OCI-LY3 (cell line): ENCODE results near the gene FADS1.

ENCODE experiments used
- H2AFZ ChIP-seq: fragments of 200-600, 300-600 bp; shearing (Covaris generic); 2 replicates; pipeline ENCODE4 v1.6.0; 2014; ENCODE audit warnings: antibody characterized with exemption, low read depth, low read length
- H3K27ac ChIP-seq: fragments of 200-600, 300-600 bp; sonication (generic); 2 replicates; pipeline ENCODE4 v1.5.1; 2014; ENCODE audit warnings: mild to moderate bottlenecking, low read length, moderate library complexity, mixed read lengths
- H3K27me3 ChIP-seq: fragments of 200-600, 300-600 bp; sonication (generic); 2 replicates; pipeline ENCODE4 v1.6.1; 2014; ENCODE audit warnings: low read depth, low read length, mixed read lengths
- H3K36me3 ChIP-seq: fragments of 200-600, 300-600 bp; sonication (generic); replicated peaks from 2 replicates; pipeline ENCODE3; 2014; ENCODE audit warnings: low read depth, low read length, mixed read lengths
- H3K4me1 ChIP-seq: fragments of 300-600, 200-600 bp; sonication (generic); 2 replicates; pipeline ENCODE4 v1.6.1; 2014; ENCODE audit warnings: low read length, mixed read lengths
- H3K4me2 ChIP-seq: fragments of 200-600, 300-600 bp; sonication (generic); 2 replicates; pipeline ENCODE4 v1.6.1; 2014; ENCODE audit warnings: low read length, mixed read lengths
- H3K4me3 ChIP-seq: fragments of 300-600, 200-600 bp; sonication (generic); 2 replicates; pipeline ENCODE4 v1.5.1; 2014; ENCODE audit warnings: antibody characterized with exemption, mild to moderate bottlenecking, low read length, moderate library complexity
- H3K79me2 ChIP-seq: fragments of 300-600, 200-600 bp; shearing (Covaris generic); 2 replicates; pipeline ENCODE4 v1.6.1; 2014; ENCODE audit warnings: mild to moderate bottlenecking, low read length, mixed read lengths
- H3K9ac ChIP-seq: fragments of 300-600, 200-600 bp; shearing (Covaris generic); 2 replicates; pipeline ENCODE4 v1.6.0; 2014; ENCODE audit warnings: mild to moderate bottlenecking, low read length, moderate library complexity
- H3K9me3 ChIP-seq: fragments of 200-600, 300-600 bp; shearing (Covaris generic); 2 replicates; pipeline ENCODE4 v1.6.1; 2014; ENCODE audit warnings: low read length, mixed read lengths; ENCODE audit not compliant: insufficient read depth
- H4K20me1 ChIP-seq: fragments of 200-600, 300-600 bp; sonication (generic); 2 replicates; pipeline ENCODE4 v1.6.1; 2016; ENCODE audit warnings: low read length, mixed read lengths; ENCODE audit not compliant: insufficient read depth
- CTCF ChIP-seq: fragments of 200-600, 300-600 bp; sonication (generic); IDR thresholded peaks from 2 replicates; pipeline ENCODE4 v1.5.1; 2014; ENCODE audit warnings: antibody characterized with exemption, low read length, low read depth
- EZH2phosphoT487 ChIP-seq: fragments of 200-600 bp; shearing (Covaris generic); IDR thresholded peaks from 2 replicates; pipeline ENCODE4 v1.6.1; 2018; ENCODE audit warnings: antibody characterized with exemption, mixed run types, low read depth

FADS1 gene

GRCh38 chr11:61793083-61793828 is 23.5 kb downstream of the FADS1 start:
- H3K36me3 ChIP-seq: peaks cover 51% of the 10 kb centered on the region
- no peak for TF ChIP-seq CTCF
- TF ChIP-seq EZH2phosphoT487: no peak
- H3K9ac ChIP-seq: peak overlapping the region; percentile 99
- peak overlapping the region; percentile 77 for H3K4me2 ChIP-seq
- H3K4me3 ChIP-seq: peak overlapping the region; percentile 90
- H3K27me3 ChIP-seq: no peaks in the 10 kb centered on the region
- peaks cover 29% of the 10 kb centered on the region for H3K4me1 ChIP-seq
- peaks cover 8% of the 10 kb centered on the region; the same call in 1 of the 2 replicates for H4K20me1 ChIP-seq
- no peaks in the 10 kb centered on the region for H3K9me3 ChIP-seq
- H3K79me2 ChIP-seq: peaks cover 92% of the 10 kb centered on the region
- H3K27ac ChIP-seq: peak overlapping the region; percentile 83
- H2AFZ ChIP-seq: peak overlapping the region; percentile 91; the same call in 1 of the 2 replicates

- Histone ChIP-seq H4K20me1 (peaks cover 9% of the 10 kb centered on the region; the same call in 1 of the 2 replicates), H2AFZ (peak within 1 kb of the TSS; percentile 91), H3K27me3 (no peaks in the 10 kb centered on the region), H3K27ac (peak within 1 kb of the TSS; percentile 83), H3K4me3 (peak within 1 kb of the TSS; percentile 90), H3K4me2 (peak within 1 kb of the TSS; percentile 77), H3K79me2 (peaks cover 84% of the 10 kb centered on the region), H3K4me1 (peaks cover 29% of the 10 kb centered on the region), H3K9ac (peak within 1 kb of the TSS; percentile 99), H3K9me3 (no peaks in the 10 kb centered on the region), H3K36me3 (peaks cover 53% of the 10 kb centered on the region)
- TF ChIP-seq EZH2phosphoT487 (no peak), CTCF (no peak)
These were observed 24.3 kb downstream of the FADS1 start, which contains the start of the genes FEN1 and TMEM258 for GRCh38 chr11:61792310-61793082. Gene FEN1, plus strand, starts transcription at chr11:61792911. Its CDS starts 2,451 bp downstream, at chr11:61795362. Gene TMEM258, minus strand, starts transcription at chr11:61792599. Its CDS starts 41 bp downstream, at chr11:61792558.

DNA sequence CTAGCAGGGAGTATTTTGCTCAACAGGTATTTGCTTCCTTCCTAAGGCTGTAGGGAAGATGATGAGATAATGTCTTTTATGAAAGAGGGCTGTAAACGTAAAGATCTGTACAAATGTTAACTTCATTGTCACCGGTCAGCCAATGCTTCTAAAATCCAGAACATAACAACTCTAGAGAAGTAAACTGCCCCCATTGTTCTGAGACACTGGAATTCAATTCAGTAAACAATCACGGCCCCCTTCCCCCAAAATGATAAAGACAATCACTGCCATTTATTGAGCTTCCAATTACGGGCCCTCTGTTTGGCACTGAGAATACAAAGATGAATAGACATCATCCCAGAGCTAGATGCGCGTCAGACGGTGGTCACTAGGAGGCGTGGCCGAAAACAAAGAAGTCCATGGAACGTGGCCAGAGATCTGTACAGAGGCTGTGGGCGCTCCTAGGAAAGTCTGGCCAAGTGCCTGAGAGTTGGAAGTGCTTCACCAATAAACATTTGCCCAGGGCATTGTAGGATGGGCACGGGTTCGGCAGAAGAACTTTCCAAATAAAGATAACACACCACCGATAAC is 25.0 kb downstream of the FADS1 start:
- peaks cover 78% of the 10 kb centered on the region for H3K79me2 ChIP-seq
- peaks cover 56% of the 10 kb centered on the region for H3K36me3 ChIP-seq
- peak overlapping the region; percentile 90 for H3K4me3 ChIP-seq
- no peak; the same call in 1 of the 2 replicates for TF ChIP-seq CTCF
- H4K20me1 ChIP-seq: peaks cover 10% of the 10 kb centered on the region; the same call in 1 of the 2 replicates
- H3K9ac ChIP-seq: peak overlapping the region; percentile 99
- H3K4me1 ChIP-seq: peaks cover 24% of the 10 kb centered on the region
- no peaks in the 10 kb centered on the region for H3K27me3 ChIP-seq
- peak overlapping the region; percentile 91 for H2AFZ ChIP-seq
- no peaks in the 10 kb centered on the region for H3K9me3 ChIP-seq
- H3K4me2 ChIP-seq: peak overlapping the region; percentile 77
- peak overlapping the region; percentile 83 for H3K27ac ChIP-seq
